GM13976 (cell line): ENCODE measurements around the gene MYZAP.

Source experiments
- DNase-seq: peaks from one replicate; pipeline ENCODE4 v3.0.0; 2012; ENCODE audit warnings: low spot score
- CTCF ChIP-seq: IDR thresholded peaks from 2 replicates; pipeline ENCODE4 v1.5.1; 2012; ENCODE audit warnings: borderline replicate concordance, mild to moderate bottlenecking; ENCODE audit not compliant: insufficient read depth; ENCODE audit errors: extremely low read depth, missing control alignments, control extremely low read depth
- in situ Hi-C: fragments of 300-500 bp; cut with MboI; formaldehyde crosslinking; loops from one replicate; pipeline ENCODE4 v1.12.0; 2022; ENCODE audit warnings: low sequenced_read_pairs, mixed read lengths, inconsistent platforms; ENCODE audit not compliant: unreplicated experiment

The MYZAP gene

GRCh38 chr15:57578288-57578900, 13.3 kb upstream of the MYZAP start:
- no peak for DNase-seq
- in situ Hi-C loops: no loop called here
- TF ChIP-seq CTCF: no peak

GRCh38 chr15:57580428-57580827, 11.3 kb upstream of the MYZAP start:
- in situ Hi-C loops: no loop called here
- TF ChIP-seq CTCF: no peak
- no peak for DNase-seq

DNA sequence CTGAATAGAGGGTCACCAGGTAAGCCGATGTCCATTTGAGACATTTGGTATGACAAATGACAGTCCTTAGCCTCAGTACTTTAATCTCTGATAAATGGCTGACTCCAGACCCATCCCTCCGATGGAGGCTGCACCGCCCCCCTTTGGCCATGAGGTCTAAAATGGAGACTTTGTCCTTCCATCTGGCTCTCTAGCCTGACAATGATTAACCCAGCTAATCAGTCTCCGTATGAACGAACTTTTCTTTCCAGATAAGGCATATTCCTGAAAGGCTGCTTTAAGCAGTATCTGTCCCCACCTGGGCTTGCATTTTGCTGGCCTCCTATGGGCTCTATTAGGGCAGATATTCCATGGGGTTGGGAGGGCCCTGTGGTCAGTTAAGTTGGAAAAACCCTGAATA, 10.8 kb upstream of the MYZAP start:
- TF ChIP-seq CTCF: no peak

DNA sequence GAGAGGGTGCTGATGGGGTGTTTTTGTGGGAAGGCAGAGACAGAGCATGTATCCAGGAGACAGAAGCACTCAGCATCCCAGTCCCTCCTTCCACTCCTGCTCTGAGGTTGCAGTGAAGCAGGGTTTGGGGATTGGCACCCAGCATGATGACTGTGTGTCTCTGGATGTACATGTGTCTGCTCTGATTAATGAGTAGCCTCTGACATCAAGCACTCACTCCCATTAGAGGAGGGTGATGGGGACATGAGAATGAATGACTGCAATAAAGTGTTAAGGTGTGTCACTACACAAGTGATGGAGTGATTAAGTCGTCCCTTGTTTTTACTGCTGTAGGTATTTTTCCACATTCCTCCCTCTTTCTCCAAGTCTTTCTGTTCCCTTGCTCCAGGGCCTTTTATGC, 9.6 kb upstream of the MYZAP start:
- no peak for TF ChIP-seq CTCF
- DNase-seq: no peak
- in situ Hi-C loops: no loop called here

More for the DNA sequence above, 10.8 kb upstream of the MYZAP start:
- DNase-seq: no peak
- in situ Hi-C loops: no loop called here

- no peak for DNase-seq
- in situ Hi-C loops: no loop called here
- no peak for TF ChIP-seq CTCF
Measured at GRCh38 chr15:57583282-57583681, 8.4 kb upstream of the MYZAP start.

DNA sequence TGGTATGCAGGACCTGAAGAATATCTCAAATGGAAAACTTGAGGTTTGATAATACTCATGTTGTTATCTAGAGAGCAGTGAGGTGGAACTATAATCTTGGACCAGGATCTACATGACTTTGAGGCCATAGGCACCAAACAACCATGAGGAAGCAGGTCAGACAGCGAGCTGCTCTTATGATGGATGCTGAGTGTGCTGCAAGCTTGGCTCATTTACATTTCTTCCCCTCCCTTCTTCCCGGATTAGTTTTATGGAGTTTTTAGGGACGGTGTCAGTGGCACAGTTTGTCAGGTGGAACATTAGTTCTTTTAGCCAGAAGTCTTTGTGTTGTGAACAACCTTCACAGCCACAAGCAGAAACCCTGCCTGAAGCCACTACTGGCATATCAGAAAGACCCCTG, 8.0 kb upstream of the MYZAP start:
- no peak for DNase-seq
- in situ Hi-C loops: no loop called here
- no peak for TF ChIP-seq CTCF

DNA sequence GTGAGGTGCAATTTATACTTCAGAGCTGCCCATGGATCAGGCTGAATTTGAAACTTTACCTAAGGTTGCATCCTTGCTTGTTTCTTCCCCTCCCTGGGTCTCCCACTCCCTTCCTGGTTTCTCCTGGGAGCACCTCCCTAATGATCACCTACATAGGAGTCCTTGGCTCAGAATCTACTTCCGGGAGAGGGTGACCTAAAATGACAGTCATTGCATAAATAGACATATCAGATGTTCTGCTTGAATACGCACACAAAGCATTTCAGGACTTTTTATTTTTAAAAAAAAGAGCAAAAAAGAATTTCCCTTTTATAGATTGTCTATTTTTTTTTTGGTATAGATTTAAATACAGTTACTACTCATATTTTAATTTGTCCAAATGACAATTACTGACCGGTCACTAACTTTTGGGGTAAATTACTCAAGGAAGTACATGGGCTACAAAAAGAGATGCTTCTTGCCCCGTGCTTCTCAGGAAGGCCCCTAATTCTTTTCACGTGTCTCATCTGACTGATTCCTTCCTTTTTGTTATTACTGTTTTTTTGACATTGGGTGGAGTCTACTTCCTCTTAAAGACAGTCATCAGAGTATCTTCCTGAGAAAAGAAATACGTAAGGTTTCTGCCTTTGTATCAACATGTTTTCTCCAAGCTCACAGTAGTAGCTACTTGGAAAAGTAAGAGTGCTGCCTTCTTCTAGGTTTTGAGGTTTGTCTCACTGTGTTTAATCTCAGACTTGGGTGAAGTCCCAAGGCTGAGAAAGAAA, 4.9 kb upstream of the MYZAP start:
- no peak for DNase-seq
- in situ Hi-C loops: no loop called here
- no peak for TF ChIP-seq CTCF
